Ishikawa (cell line): Measurements from ENCODE around the gene ARHGEF25.

ENCODE experiments used
- CEBPB ChIP-seq: IDR thresholded peaks from 2 replicates; pipeline ENCODE4 v1.6.1; 2012
- EGR1 ChIP-seq: IDR thresholded peaks from 2 replicates; pipeline ENCODE4 v1.6.1; 2012
- EP300 ChIP-seq: IDR thresholded peaks from 2 replicates; pipeline ENCODE4 v1.6.1; 2012; ENCODE audit warnings: borderline replicate concordance
- TAF1 ChIP-seq: IDR thresholded peaks from 2 replicates; pipeline ENCODE4 v1.6.1; 2012; ENCODE audit warnings: low read depth, mild to moderate bottlenecking
- TEAD4 ChIP-seq: IDR thresholded peaks from 2 replicates; pipeline ENCODE4 v1.6.1; 2012
- USF1 ChIP-seq: IDR thresholded peaks from 2 replicates; pipeline ENCODE4 v1.6.1; 2012
- YY1 ChIP-seq: IDR thresholded peaks from 2 replicates; pipeline ENCODE4 v1.6.1; 2012; ENCODE audit warnings: low read depth
- ZBTB7A ChIP-seq: IDR thresholded peaks from 2 replicates; pipeline ENCODE4 v1.6.1; 2012; ENCODE audit warnings: low read depth
- TF ChIP-seq, protein P1 (sequence below): IDR thresholded peaks from 2 replicates; pipeline ENCODE4 v1.6.1; 2012; ENCODE audit warnings: low read depth, mild to moderate bottlenecking
- TF ChIP-seq, protein P2 (sequence below): IDR thresholded peaks from 2 replicates; pipeline ENCODE4 v1.6.1; 2012

- TF ChIP-seq EGR1 (no peak), YY1 (no peak), EP300 (no peak), TEAD4 (no peak), TAF1 (no peak), CEBPB (no peak), USF1 (no peak), ZBTB7A (no peak)
- TF ChIP-seq, protein P1, sequence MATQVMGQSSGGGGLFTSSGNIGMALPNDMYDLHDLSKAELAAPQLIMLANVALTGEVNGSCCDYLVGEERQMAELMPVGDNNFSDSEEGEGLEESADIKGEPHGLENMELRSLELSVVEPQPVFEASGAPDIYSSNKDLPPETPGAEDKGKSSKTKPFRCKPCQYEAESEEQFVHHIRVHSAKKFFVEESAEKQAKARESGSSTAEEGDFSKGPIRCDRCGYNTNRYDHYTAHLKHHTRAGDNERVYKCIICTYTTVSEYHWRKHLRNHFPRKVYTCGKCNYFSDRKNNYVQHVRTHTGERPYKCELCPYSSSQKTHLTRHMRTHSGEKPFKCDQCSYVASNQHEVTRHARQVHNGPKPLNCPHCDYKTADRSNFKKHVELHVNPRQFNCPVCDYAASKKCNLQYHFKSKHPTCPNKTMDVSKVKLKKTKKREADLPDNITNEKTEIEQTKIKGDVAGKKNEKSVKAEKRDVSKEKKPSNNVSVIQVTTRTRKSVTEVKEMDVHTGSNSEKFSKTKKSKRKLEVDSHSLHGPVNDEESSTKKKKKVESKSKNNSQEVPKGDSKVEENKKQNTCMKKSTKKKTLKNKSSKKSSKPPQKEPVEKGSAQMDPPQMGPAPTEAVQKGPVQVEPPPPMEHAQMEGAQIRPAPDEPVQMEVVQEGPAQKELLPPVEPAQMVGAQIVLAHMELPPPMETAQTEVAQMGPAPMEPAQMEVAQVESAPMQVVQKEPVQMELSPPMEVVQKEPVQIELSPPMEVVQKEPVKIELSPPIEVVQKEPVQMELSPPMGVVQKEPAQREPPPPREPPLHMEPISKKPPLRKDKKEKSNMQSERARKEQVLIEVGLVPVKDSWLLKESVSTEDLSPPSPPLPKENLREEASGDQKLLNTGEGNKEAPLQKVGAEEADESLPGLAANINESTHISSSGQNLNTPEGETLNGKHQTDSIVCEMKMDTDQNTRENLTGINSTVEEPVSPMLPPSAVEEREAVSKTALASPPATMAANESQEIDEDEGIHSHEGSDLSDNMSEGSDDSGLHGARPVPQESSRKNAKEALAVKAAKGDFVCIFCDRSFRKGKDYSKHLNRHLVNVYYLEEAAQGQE = no peak
- TF ChIP-seq, protein P2, sequence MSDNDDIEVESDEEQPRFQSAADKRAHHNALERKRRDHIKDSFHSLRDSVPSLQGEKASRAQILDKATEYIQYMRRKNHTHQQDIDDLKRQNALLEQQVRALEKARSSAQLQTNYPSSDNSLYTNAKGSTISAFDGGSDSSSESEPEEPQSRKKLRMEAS = no peak
Observed at GRCh38 chr12:57579677-57580465, 31.4 kb upstream of the ARHGEF25 start.
